H1 (cell line): ENCODE results near the gene TMEM178B. TPM values are rescaled to one million over a fixed set of nuclear protein-coding genes. Genes with fewer than 3 reads are reported as not detected.

ENCODE experiments used
- CTCF ChIA-PET: fragments of 300-600 bp; sonication (Branson Sonifier 250); formaldehyde crosslinking; loops from one replicate; lab custom pipeline; 2021; ENCODE audit not compliant: partially characterized antibody; lab: Charles Lee
- POLR2A ChIA-PET: fragments of 300-600 bp; sonication (Branson Sonifier 250); formaldehyde crosslinking; loops from one replicate; lab custom pipeline; 2021; ENCODE audit warnings: inconsistent platforms; ENCODE audit not compliant: partially characterized antibody; lab: Charles Lee
- DNase-seq, 2 experiments: peaks; one replicate each; pipeline versions ENCODE4 v3.0.0 to v3.0.0-alpha.2; 2010 to 2022; ENCODE audit warnings: low spot score in 2 of 2, low read depth in 1 of 2, mixed read lengths in 1 of 2
- FAIRE-seq: peaks from 2 replicates; lab custom pipeline; 2011; peaks lifted over from hg19 to GRCh38; lab: Jason Lieb, UNC
- H2AFZ ChIP-seq: 2 replicates; pipeline ENCODE4 v1.8.1; 2012; ENCODE audit warnings: low read length, inconsistent platforms
- H2AK5ac ChIP-seq: 2 replicates; pipeline ENCODE4 v1.6.1; 2013; ENCODE audit warnings: low read depth, low read length
- H2BK120ac ChIP-seq: replicated peaks from 2 replicates; pipeline ENCODE3; 2013; ENCODE audit warnings: low read depth, low read length, inconsistent platforms
- H2BK12ac ChIP-seq: 2 replicates; pipeline ENCODE4 v1.6.1; 2013; ENCODE audit warnings: low read depth, low read length
- H2BK15ac ChIP-seq: 2 replicates; pipeline ENCODE4 v1.6.1; 2013; ENCODE audit warnings: low read length
- H2BK20ac ChIP-seq: 2 replicates; pipeline ENCODE4 v1.6.1; 2013; ENCODE audit warnings: low read length
- H2BK5ac ChIP-seq: 2 replicates; pipeline ENCODE4 v1.6.1; 2013; ENCODE audit warnings: low read depth, low read length
- H3K14ac ChIP-seq: 2 replicates; pipeline ENCODE4 v1.6.1; 2013; ENCODE audit warnings: inconsistent platforms; ENCODE audit not compliant: insufficient read length
- H3K18ac ChIP-seq: 2 replicates; pipeline ENCODE4 v1.6.1; 2013; ENCODE audit warnings: low read length; ENCODE audit errors: extremely low read depth
- H3K23ac ChIP-seq: 2 replicates; pipeline ENCODE4 v1.6.1; 2013; ENCODE audit warnings: inconsistent platforms; ENCODE audit not compliant: insufficient read length
- H3K23me2 ChIP-seq: 2 replicates; pipeline ENCODE4 v1.6.1; 2013; ENCODE audit warnings: low read depth, low read length
- H3K27ac ChIP-seq: 2 replicates; pipeline ENCODE4 v1.6.1; 2011; ENCODE audit warnings: low read depth, low read length, inconsistent platforms
- H3K27me3 ChIP-seq, 4 experiments: replicated peaks in 1 of 4; 1 replicate in 1 of 4; 2 replicates in 3 of 4; pipeline versions ENCODE4 v1.6.1 to v1.8.1; 2011 to 2013; ENCODE audit warnings: low read length in 3 of 4, mild to moderate bottlenecking in 3 of 4, inconsistent platforms in 2 of 4, mixed read lengths in 2 of 4, moderate library complexity in 1 of 4; ENCODE audit not compliant: control insufficient read depth in 3 of 4, insufficient read depth in 3 of 4; ENCODE audit errors: extremely low read depth in 1 of 4
- H3K36me3 ChIP-seq, 4 experiments: 2 replicates each; pipeline versions ENCODE4 v1.6.1 to v1.8.1; 2011 to 2013; ENCODE audit warnings: mild to moderate bottlenecking in 4 of 4, low read length in 3 of 4, moderate library complexity in 2 of 4, control low read depth in 1 of 4, inconsistent platforms in 1 of 4; ENCODE audit not compliant: insufficient read depth in 4 of 4, control insufficient read depth in 2 of 4
- H3K4ac ChIP-seq: replicated peaks from 2 replicates; pipeline ENCODE3; 2013; ENCODE audit warnings: low read length, low read depth, mixed read lengths, inconsistent platforms; ENCODE audit not compliant: insufficient read length
- H3K4me1 ChIP-seq, 4 experiments: replicated peaks in 1 of 4; 1 replicate in 1 of 4; 2 replicates in 3 of 4; pipeline versions ENCODE4 v1.6.1 to v1.8.1; 2011 to 2013; ENCODE audit warnings: low read length in 3 of 4, inconsistent platforms in 2 of 4, mixed read lengths in 1 of 4; ENCODE audit not compliant: insufficient read depth in 4 of 4, control insufficient read depth in 3 of 4
- H3K4me2 ChIP-seq, 2 experiments: 2 replicates each; pipeline versions ENCODE4 v1.6.1 to v1.8.1; 2011 to 2013; ENCODE audit warnings: low read depth in 2 of 2, low read length in 2 of 2, control low read depth in 1 of 2, inconsistent platforms in 1 of 2, mild to moderate bottlenecking in 1 of 2; ENCODE audit not compliant: insufficient read depth in 1 of 2
- H3K4me3 ChIP-seq, 4 experiments: fragments of 200-600, 300-600 bp in 1 of 4; sonication (generic), shearing (Covaris generic), sonication (Bioruptor Twin) in 1 of 4; 2 replicates each; pipeline versions ENCODE4 v1.5.1 to v1.8.1; 2011 to 2016; ENCODE audit warnings: low read length in 4 of 4, low read depth in 3 of 4, control low read depth in 2 of 4, inconsistent platforms in 2 of 4, mild to moderate bottlenecking in 2 of 4, mixed read lengths in 1 of 4, moderate library complexity in 1 of 4; ENCODE audit not compliant: insufficient read depth in 2 of 4; ENCODE audit errors: extremely low read depth in 1 of 4
- H3K56ac ChIP-seq: replicated peaks from 2 replicates; pipeline ENCODE3; 2013; ENCODE audit warnings: low read depth, mild to moderate bottlenecking, mixed read lengths, low read length, inconsistent platforms; ENCODE audit not compliant: insufficient read length
- H3K79me1 ChIP-seq: 2 replicates; pipeline ENCODE4 v1.6.1; 2013; ENCODE audit warnings: low read depth, low read length, control low read depth
- H3K79me2 ChIP-seq, 2 experiments: 2 replicates each; pipeline versions ENCODE4 v1.6.1 to v1.8.1; 2012 to 2013; ENCODE audit warnings: low read length in 2 of 2, mild to moderate bottlenecking in 2 of 2, inconsistent platforms in 1 of 2; ENCODE audit not compliant: insufficient read depth in 2 of 2, control insufficient read depth in 1 of 2
- H3K9ac ChIP-seq, 4 experiments: replicated peaks in 1 of 4; 1 replicate in 1 of 4; 2 replicates in 3 of 4; pipeline versions ENCODE4 v1.6.1 to v1.8.1; 2011 to 2013; ENCODE audit warnings: low read depth in 3 of 4, low read length in 3 of 4, control low read depth in 2 of 4, mild to moderate bottlenecking in 2 of 4, moderate library complexity in 2 of 4, inconsistent platforms in 1 of 4; ENCODE audit errors: extremely low read depth in 1 of 4
- H3K9me3 ChIP-seq, 2 experiments: 2 replicates each; pipeline versions ENCODE4 v1.6.1 to v1.8.1; 2012 to 2013; ENCODE audit warnings: mild to moderate bottlenecking in 2 of 2, moderate library complexity in 2 of 2, control low read depth in 1 of 2, inconsistent platforms in 1 of 2, low read depth in 1 of 2, low read length in 1 of 2, mixed read lengths in 1 of 2; ENCODE audit not compliant: insufficient read depth in 2 of 2
- H4K20me1 ChIP-seq, 2 experiments: replicated peaks in 1 of 2; 2 replicates each; pipeline versions ENCODE3 to v1.8.1; 2011 to 2013; ENCODE audit warnings: inconsistent platforms in 2 of 2, low read length in 2 of 2, mild to moderate bottlenecking in 1 of 2; ENCODE audit not compliant: insufficient read depth in 2 of 2, control insufficient read depth in 1 of 2
- H4K5ac ChIP-seq: 2 replicates; pipeline ENCODE4 v1.6.1; 2013; ENCODE audit warnings: low read length, low read depth, mixed read lengths, inconsistent platforms; ENCODE audit not compliant: insufficient read length
- H4K8ac ChIP-seq: 2 replicates; pipeline ENCODE4 v1.8.0; 2013; ENCODE audit warnings: mild to moderate bottlenecking, moderate library complexity, low read length, inconsistent platforms; ENCODE audit not compliant: insufficient read depth; ENCODE audit errors: extremely low read depth
- H4K91ac ChIP-seq: replicated peaks from 2 replicates; pipeline ENCODE3; 2013; ENCODE audit warnings: low read length, mixed read lengths, inconsistent platforms; ENCODE audit not compliant: insufficient read length
- ASH2L ChIP-seq: fragments of 200-600, 300-600 bp; sonication (generic); IDR thresholded peaks from one replicate; pipeline ENCODE4 v1.7.1; 2017; ENCODE audit warnings: low read length
- CTCF ChIP-seq, 3 experiments: IDR thresholded peaks; 1 replicate in 2 of 3; 2 replicates in 1 of 3; pipeline versions ENCODE4 v1.5.1 to v1.6.1; 2011; ENCODE audit warnings: low read length in 3 of 3, mild to moderate bottlenecking in 3 of 3, inconsistent platforms in 2 of 3, low read depth in 1 of 3, moderate library complexity in 1 of 3; ENCODE audit not compliant: insufficient read depth in 1 of 3; ENCODE audit errors: control extremely low read depth in 1 of 3
- EGR1 ChIP-seq: IDR thresholded peaks from 2 replicates; pipeline ENCODE4 v1.6.1; 2011; ENCODE audit warnings: low read depth, low read length, borderline replicate concordance
- POLR2A ChIP-seq, 2 experiments: IDR thresholded peaks; 1 replicate in 1 of 2; 2 replicates in 1 of 2; pipeline ENCODE4 v1.6.1; 2011; ENCODE audit warnings: low read depth in 2 of 2, low read length in 2 of 2, mild to moderate bottlenecking in 2 of 2; ENCODE audit errors: control extremely low read depth in 1 of 2
- SUZ12 ChIP-seq: fragments of 200-600 bp; sonication (generic); IDR thresholded peaks from 2 replicates; pipeline ENCODE4 v1.6.1; 2012; ENCODE audit warnings: mild to moderate bottlenecking, inconsistent platforms, low read length, moderate library complexity, mixed read lengths
- YY1 ChIP-seq: IDR thresholded peaks from 2 replicates; pipeline ENCODE4 v1.6.1; 2011; ENCODE audit warnings: low read depth, mild to moderate bottlenecking, low read length
- WGBS, 2 experiments: shearing (Covaris generic) in 1 of 2; methylation state at CpG; one replicate each; pipeline versions ENCODE4 v1.1.6 to v1.1.7; 2013 to 2015; ENCODE audit warnings: low lambda C conversion rate in 2 of 2, mixed read lengths in 2 of 2, inconsistent platforms in 1 of 2, low coverage in 1 of 2, missing lambda C conversion rate in 1 of 2; ENCODE audit not compliant: insufficient replicate concordance in 2 of 2, insufficient coverage in 1 of 2, insufficient read length in 1 of 2; ENCODE audit errors: extremely low coverage in 1 of 2, missing lambda C conversion rate in 1 of 2; 5-methylcytosine and 5-hydroxymethylcytosine counted together
- polyA plus RNA-seq, 7 experiments: library from polyadenylated mRNA; depleted of rRNA in 3 of 7; stranded (reverse) in 5 of 7; unstranded in 2 of 7; fragments of >200 nt in 5 of 7; fragments of 200-250 nt in 2 of 7; gene quantifications; 1 replicate in 5 of 7; 2 replicates in 1 of 7; 4 replicates in 1 of 7; pipeline versions ENCODE4 v1.2.1 to v1.2.3, GENCODE V29; 2011 to 2013; ENCODE audit warnings: missing spikeins in 2 of 7, mixed read lengths in 2 of 7
- total RNA-seq: library from RNA; stranded (reverse); fragmentation: NEBNext Ultra II Directional; extraction: Animal tissue kit (Norgen Biotek cat#: 25700); gene quantifications from 2 replicates; pipeline ENCODE4 v1.2.1, GENCODE V29; 2021

The TMEM178B gene
- total and polyA plus RNA-seq, 2 of the 8 experiments (the other 6 are each of a cell fraction or from before 2014, with no cell fraction given): 5.3 to 18.1 TPM

- H4K5ac ChIP-seq: no peak overlapping the region
- no peaks in the 10 kb centered on the region for H3K36me3 ChIP-seq
- H2BK120ac ChIP-seq: no peak overlapping the region
- no peaks in the 10 kb centered on the region for H4K20me1 ChIP-seq
- no peaks in the 10 kb centered on the region for H3K79me2 ChIP-seq
- H3K4me2 ChIP-seq: no peak overlapping the region; a peak in 1 of 4 replicates
- no peak overlapping the region for H3K14ac ChIP-seq
- no peak overlapping the region for H3K9ac ChIP-seq
- ChIA-PET CTCF (interaction anchor here (2.0 kb wide), 1 partner anchor 164 kb away, joined by 5 read pairs; no protein-coding TSS in a partner anchor), POLR2A (no interaction called here)
- 79% methylated on average over 4 of the region's 4 CpGs; no CpG with 5 or more reads in 1 of the 2 experiments for WGBS, 2 experiments
- H2BK12ac ChIP-seq: no peak overlapping the region
- H2BK15ac ChIP-seq: no peak overlapping the region
- H2AFZ ChIP-seq: no peak overlapping the region
- no peak overlapping the region for H3K18ac ChIP-seq
- no peak overlapping the region for H2BK20ac ChIP-seq
- no peak for DNase-seq
- no peak overlapping the region for H2AK5ac ChIP-seq
- H3K23me2 ChIP-seq: no peaks in the 10 kb centered on the region
- H3K27ac ChIP-seq: no peak overlapping the region
- no peak overlapping the region for H2BK5ac ChIP-seq
- FAIRE-seq: no peak
- no peak for TF ChIP-seq EGR1
- peak; percentile 31; the same call in 1 of the 2 replicates for TF ChIP-seq YY1
- no peak for TF ChIP-seq POLR2A (IDR thresholded peaks at IDR 0.05; ENCODE audit: control extremely low read depth in 1 of 2, low read depth in 2 of 2, low read length in 2 of 2)
- no peak for TF ChIP-seq SUZ12
- no peak for TF ChIP-seq CTCF (IDR thresholded peaks at IDR 0.05; ENCODE audit: control extremely low read depth in 1 of 3, insufficient read depth in 1 of 3, low read depth in 1 of 3, low read length in 3 of 3)
- TF ChIP-seq ASH2L: no peak
- TF ChIP-seq, all 59 proteins: peak for 1
- Histone ChIP-seq H3K56ac (no peak overlapping the region), H4K91ac (no peak overlapping the region), H3K4ac (no peak overlapping the region), H3K9me3 (no peaks in the 10 kb centered on the region), H3K23ac (no peak overlapping the region), H4K8ac (no peak overlapping the region), H3K4me1 (peaks cover 5 to 16% (median 11%) of the 10 kb centered on the region in 4 experiments), H3K79me1 (no peaks in the 10 kb centered on the region; the same call in 1 of the 2 replicates), H3K27me3 (no peaks in the 10 kb centered on the region), H3K4me3 (no peak overlapping the region)
Measured at GRCh38 chr7:141369422-141369821, 295.6 kb downstream of the TMEM178B start.
